HG02973 (cell line): ENCODE measurements around the gene OOSP4A.

Experiments used
- ATAC-seq: cut with Tn5 transposase; IDR thresholded peaks from one replicate; pipeline ENCODE4 v1.9.1; 2021; ENCODE audit warnings: moderate library complexity; ENCODE audit not compliant: unreplicated experiment

The OOSP4A gene

GRCh38 chr11:59963733-59964132, at the start of gene OOSP4A:
OOSP4A (plus strand) TSS chr11:59964033; CDS start chr11:59964033, 0 bp downstream.
- no peak for ATAC-seq

DNA sequence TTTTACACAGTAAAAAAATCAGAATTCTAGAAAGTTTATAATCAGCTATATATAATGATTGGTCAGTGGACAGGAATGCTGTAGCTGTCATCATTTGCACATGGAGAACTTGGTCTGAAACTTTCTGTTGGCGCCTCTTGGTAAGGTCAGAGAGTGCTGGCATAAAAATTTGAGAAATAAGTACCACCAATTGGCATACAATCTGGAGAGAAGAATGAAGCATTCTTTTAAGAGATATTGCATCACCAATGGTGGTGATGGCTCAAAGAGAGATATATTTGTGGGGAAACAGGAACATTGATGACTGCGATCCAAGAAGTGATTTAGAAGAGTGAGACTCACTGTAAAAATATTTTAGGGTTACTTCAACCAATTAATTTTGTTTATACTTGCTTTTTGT, 45.4 kb upstream of the OOSP4A start:
- no peak for ATAC-seq

- ATAC-seq, result no peak
Observed at GRCh38 chr11:59918987-59919589, 44.7 kb upstream of the OOSP4A start.

DNA sequence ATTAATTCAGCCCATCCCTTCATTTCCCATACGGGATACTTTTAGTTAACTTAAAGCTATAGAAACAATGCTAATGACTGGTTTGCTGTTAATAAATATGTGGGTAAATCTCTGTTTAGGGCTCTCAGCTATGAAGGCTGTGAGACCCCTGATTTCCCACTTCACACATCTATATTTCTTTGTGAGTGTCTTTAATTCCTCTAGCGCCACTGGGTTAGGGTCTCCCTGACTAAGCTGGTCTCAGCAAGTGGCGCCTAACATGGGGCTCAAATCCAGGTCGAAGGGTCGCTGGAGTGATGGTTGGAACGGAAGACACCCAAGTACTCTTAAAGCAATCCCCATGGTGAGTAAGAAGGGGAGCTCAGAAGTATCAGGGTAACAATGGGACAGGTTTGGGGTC, 40.0 kb upstream of the OOSP4A start:
- no peak for ATAC-seq

GRCh38 chr11:59931688-59932087, 32.1 kb upstream of the OOSP4A start:
- no peak for ATAC-seq

DNA sequence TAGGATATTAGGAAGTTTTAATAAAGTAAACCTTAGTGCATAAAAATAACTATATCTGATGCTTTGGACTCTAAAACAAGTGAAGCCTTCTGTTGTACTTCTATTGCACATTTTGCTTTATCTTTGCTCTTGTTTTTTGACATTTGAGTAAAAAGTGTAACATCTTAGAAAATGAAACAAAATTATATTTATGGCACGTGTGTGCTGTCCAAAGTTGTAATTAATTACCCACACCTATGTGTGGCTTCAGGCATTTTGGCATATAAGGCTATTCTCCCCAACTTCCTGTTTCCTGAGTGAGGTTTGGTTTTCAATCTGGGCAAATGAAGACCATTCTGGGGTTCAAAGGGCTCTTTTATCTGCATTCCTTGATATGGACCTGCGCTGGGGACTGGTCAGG, 25.7 kb upstream of the OOSP4A start, which contains the start of gene OOSP1:
OOSP1 (plus strand) TSS at position 301 of the 400 bp plus-strand sequence; CDS start at position 324, 23 bp downstream.
- ATAC-seq, result no peak

- ATAC-seq, result no peak
Observed at GRCh38 chr11:59938718-59939117, 25.1 kb upstream of the OOSP4A start.

DNA sequence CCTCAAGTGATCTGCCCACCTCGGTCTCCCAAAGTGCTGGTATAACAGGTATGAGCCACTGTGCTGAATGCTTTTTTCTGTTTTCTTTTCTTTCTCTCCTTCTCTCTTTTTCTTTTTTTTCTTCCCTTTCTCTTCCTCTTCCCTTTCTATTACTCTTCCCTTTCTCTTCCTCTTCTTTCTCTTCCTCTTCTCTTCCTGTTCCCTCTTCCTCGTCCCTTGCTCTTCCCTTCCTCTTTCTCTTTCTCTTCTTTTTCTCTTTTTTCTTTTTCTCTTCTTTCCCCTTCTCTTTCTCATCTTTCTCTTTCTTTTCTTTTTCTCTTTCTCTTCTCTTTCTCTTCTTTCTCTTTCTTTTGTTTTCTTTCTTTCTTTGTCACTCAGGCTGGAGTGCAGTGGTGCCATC, 24.4 kb upstream of the OOSP4A start:
- no peak for ATAC-seq

GRCh38 chr11:59941091-59941490, 22.7 kb upstream of the OOSP4A start:
- no peak for ATAC-seq

GRCh38 chr11:59943997-59944714, 19.7 kb upstream of the OOSP4A start:
- no peak for ATAC-seq

DNA sequence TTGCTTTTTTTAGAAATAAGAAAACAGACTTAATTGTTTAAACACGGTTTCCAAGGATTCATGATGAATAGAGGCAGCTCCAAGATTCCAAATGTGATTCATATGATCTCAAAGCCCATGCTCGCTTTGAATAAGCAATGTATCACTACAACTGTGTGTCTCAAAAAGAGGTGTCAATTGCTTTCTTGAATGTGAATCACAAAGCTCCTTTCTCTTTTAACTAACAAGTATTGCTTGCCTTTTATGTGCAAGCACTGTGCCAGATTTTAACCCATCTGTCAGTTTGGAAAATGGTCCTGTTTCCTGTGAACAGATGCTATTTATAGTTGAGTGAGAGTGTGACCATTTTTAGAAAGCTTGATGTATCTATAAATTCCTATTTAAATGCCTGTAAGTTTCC, 19.1 kb upstream of the OOSP4A start:
- no peak for ATAC-seq

DNA sequence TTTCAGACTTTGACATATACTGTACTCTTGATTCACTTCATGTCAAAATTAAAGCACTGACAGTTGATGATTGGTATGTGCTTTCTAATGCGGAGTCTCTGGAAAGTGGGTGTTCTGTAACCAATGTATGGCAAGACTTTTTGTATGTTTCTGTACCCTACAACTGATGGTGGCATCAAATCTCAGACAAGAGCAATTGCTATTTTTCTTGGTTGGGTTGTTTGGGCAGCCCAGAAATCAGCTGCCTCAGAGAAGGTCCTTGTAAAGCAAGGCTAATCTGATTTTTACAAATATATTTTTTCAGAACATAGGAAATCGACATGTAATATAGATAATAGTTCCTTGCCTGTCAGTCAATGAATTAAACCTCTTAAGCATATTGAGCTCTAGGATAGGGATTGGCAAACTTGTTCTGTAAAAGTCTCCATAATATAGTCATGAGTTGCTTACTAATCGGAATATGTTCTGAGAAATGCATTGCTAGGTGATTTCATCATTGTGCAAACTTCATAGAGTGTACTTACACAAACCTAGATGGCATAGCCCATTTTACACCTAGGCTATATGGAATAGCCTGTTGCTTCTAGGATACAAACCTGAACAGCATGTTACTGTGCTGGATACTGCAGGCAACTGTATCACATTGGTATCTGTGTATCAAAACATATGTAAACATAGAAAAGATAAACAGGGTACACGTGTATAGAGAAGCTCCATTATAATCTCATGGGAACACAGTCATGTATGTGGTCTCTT, 10.2 kb upstream of the OOSP4A start:
- ATAC-seq, result no peak

DNA sequence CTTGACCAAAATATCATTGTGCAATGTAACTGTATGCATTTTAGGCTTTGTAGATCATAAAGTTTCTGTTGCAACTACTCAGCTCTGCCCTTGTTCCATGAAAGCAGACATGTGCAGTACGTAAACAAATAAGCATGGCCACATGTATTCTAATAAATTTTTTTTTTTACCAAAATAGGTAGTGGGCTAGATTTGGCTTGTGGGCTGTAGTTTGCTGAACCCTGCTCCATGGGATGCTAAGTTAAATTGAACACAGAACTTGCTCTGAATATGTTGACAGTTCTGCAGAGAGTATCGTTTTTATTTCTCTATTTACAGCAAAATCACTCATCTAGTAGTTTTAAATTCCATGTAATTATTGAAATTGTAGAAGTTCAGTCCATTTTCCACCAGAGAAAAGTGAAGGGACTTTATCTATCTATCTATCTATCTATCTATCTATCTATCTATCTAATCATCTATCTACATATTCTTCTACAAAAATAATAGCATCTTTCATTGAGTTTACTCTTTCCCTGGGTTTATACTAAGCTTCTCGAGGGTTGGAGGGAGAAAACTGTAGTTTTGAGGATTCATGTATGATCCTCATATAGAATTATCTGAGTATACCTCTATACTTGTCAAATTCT, 9.5 kb upstream of the OOSP4A start:
- no peak for ATAC-seq

DNA sequence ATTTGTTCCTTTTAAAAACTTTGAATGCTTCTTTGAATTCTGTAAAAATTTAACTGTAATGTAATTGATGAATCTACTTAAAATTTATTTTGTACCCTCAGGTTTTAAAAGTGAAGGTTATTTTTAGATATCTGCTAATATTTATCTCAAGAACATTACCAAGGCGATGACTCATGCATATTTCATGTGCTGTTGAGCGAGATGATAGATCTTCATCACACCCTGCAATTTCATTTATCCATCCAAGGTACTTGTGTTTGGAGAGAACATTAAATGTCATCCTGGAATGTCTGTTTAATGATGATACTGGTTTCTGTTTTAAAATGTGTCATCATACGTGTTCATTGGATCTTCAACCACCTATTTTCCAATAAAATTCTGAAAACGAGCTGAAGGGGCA, 6.7 kb upstream of the OOSP4A start:
- ATAC-seq, result no peak

GRCh38 chr11:59960502-59961381, 3.1 kb upstream of the OOSP4A start:
- ATAC-seq, result no peak

GRCh38 chr11:59962107-59962482, 1.7 kb upstream of the OOSP4A start:
- ATAC-seq, result no peak

DNA sequence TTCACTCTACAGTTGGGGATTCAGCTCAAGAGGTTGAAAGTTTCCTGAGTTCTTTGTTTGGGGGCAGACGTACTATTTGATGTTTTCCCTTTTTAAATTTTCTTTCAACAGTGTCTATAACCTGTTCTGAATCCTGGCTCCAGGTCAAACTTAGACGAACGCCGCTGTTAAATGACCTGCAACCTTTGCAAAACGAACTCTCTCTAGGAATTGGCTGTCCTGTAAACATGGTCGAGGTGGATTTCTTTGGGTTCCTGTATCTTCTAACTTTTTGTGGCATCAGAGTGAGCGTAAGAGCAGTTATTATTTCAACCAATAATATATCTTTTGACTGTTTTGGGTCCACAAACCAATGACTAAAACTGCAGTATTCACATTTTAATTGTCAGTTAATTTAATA, 1.6 kb downstream of the OOSP4A start:
- ATAC-seq, result no peak

DNA sequence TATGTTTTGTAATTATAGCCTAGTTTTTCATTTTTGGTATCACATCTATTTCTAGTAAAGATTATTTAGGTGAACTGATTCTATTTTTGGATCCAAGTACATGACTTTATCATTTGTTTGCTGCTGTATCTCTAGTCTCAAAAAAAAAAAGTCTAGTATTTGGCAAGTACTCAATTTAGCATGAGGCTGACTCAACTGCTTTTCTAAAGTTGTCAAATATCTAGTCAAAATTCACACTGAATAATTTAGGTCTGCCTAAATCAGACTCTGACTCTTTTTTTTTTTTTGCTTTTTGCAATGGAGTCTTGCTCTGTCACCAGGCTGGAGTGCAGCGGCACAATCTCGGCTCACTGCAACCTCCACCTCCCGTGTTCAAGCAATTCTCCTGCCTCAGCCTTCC, 2.4 kb downstream of the OOSP4A start:
- ATAC-seq, result no peak

DNA sequence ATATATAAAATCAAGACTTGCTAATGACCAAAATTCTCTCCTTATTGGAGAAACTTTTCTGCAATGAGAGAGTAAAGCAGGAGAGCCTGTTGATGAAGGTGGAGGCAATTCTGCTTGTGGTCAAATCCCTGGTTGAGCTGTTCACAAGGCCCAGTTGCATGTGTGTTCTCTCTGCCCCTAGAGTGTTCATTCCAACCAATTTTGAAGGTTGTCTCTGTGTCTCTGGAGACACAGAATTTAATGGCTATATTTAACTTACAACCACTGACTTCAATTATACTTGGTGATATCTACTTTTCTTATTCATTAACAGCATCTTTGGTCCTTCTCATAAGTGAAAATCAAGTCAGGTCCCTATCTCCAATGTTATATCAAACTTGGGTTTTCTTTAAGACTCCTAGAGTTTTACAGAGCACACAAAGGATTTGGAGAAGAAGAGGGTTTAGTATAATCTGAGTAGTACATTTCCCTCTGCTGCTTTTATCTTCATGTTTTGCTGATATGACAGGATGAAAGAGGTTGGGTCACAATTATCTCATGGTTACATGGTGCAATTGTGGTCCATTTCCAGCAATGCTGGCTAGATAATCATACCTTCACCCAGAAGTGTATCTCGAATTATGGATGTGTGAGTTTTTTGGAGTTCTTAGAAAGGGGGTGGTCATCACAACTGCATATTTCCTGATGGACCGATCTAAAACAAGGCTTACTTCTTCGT, 4.0 kb downstream of the OOSP4A start:
- no peak for ATAC-seq

DNA sequence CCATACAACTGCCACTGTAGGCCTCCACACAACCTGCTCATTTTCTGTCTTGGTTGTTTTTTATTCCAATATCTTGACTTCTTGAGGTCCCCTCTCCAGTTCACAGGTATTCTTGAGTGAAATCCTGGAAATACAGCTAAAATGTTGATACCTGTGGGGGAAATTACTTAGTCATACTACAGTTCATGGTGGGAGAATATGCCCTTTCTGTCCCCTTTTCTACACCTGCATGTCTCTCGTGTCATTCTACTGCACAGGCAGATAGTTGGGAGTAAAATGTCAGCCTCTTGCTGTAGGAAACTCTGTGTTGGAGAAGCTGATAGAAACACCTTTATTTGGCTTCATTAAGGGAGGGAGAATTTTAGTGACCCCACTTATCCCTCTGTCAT, 4.6 kb downstream of the OOSP4A start:
- ATAC-seq, result no peak
